Bronchial epithelial cell (primary cell): ENCODE measurements around the gene ARHGAP6. TPM values are rescaled to one million over a fixed set of nuclear protein-coding genes. Genes with fewer than 3 reads are reported as not detected.

Source experiments
- DNase-seq: peaks from one replicate; pipeline ENCODE4 v3.0.0-alpha.2; 2010; ENCODE audit warnings: low read depth
- FAIRE-seq: peaks from 2 replicates; lab custom pipeline; 2011; peaks lifted over from hg19 to GRCh38; lab: Jason Lieb, UNC
- H3K27me3 ChIP-seq: 2 replicates; pipeline ENCODE4 v1.5.1; 2011; ENCODE audit warnings: low read length; ENCODE audit not compliant: control insufficient read depth, insufficient read depth
- H3K36me3 ChIP-seq: 2 replicates; pipeline ENCODE4 v1.5.1; 2011; ENCODE audit warnings: low read length; ENCODE audit not compliant: control insufficient read depth, insufficient read depth
- H3K4me3 ChIP-seq: 2 replicates; pipeline ENCODE4 v1.5.1; 2011; ENCODE audit warnings: mild to moderate bottlenecking, low read depth, low read length, control low read depth
- total RNA-seq: library from RNA; depleted of rRNA; stranded (reverse); fragments of >200 nt; gene quantifications from 2 replicates; pipeline ENCODE4 v1.2.1, GENCODE V29; 2014
- TF ChIP-seq, protein P1 (sequence below): IDR thresholded peaks from 2 replicates; pipeline ENCODE4 v1.5.1; 2011; ENCODE audit warnings: mild to moderate bottlenecking, moderate library complexity, low read length, control low read depth, inconsistent platforms; ENCODE audit not compliant: insufficient read depth, severe bottlenecking

The ARHGAP6 gene
- total RNA-seq, 1 donor from 2014 or later, result under 0.01 TPM

DNA sequence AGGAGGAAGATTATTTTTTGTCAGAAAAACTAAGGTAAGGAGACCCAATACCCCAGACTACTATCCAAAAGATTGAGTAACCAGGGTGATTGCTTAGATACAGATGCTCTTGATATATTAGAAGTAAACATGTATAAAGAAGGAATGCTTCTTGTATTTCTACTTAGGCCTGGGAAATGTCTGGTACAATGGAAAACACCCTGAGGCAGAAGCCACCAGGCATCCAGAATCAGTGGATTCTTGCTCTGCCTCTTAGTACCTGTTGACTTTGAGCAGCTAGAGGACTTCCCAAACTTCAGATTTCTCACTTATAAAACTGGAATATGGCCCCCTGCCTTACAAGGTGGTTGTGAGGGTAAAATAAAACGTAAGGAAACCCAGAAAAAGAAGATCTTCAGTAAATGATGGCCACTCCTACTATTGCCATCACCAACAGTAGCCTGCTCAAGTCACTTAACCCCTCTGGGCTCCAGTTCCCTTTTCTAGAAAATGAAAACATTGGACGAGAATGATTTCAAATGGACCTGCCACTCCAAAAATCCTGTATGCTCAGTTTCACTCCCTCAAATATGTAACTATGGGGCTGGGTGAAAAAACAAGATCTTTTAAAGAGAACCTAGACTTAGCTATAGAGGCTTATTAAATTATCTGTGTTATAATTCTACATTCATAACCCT lies 315.9 kb downstream of the ARHGAP6 start:
- Histone ChIP-seq H3K36me3 (no peaks in the 10 kb centered on the region), H3K27me3 (no peaks in the 10 kb centered on the region), H3K4me3 (no peak overlapping the region)
- FAIRE-seq, result no peak
- TF ChIP-seq, protein P1, sequence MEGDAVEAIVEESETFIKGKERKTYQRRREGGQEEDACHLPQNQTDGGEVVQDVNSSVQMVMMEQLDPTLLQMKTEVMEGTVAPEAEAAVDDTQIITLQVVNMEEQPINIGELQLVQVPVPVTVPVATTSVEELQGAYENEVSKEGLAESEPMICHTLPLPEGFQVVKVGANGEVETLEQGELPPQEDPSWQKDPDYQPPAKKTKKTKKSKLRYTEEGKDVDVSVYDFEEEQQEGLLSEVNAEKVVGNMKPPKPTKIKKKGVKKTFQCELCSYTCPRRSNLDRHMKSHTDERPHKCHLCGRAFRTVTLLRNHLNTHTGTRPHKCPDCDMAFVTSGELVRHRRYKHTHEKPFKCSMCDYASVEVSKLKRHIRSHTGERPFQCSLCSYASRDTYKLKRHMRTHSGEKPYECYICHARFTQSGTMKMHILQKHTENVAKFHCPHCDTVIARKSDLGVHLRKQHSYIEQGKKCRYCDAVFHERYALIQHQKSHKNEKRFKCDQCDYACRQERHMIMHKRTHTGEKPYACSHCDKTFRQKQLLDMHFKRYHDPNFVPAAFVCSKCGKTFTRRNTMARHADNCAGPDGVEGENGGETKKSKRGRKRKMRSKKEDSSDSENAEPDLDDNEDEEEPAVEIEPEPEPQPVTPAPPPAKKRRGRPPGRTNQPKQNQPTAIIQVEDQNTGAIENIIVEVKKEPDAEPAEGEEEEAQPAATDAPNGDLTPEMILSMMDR, result no peak
- no peak for DNase-seq

DNA sequence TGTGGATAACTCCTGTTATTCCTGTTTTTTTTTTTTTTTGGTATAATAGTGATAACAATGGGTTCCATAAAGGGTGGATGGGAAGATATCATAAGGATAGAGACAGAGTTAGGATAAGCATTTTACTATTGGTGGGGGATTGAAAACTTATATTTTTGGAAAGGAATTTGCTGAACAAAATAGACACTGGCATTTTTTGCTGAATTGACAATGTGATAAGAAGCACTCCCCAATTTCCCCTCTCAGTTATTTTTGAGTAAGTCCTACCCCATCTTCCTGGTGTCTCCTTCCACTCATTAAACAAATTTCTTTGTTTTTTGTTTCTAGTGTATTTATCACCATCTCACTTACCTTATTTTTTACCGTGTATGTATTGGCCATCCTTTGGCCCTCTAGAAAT lies 316.7 kb downstream of the ARHGAP6 start:
- Histone ChIP-seq H3K36me3 (no peaks in the 10 kb centered on the region), H3K4me3 (no peak overlapping the region), H3K27me3 (no peaks in the 10 kb centered on the region)
- no peak for DNase-seq
- TF ChIP-seq, protein P1, result no peak
- no peak for FAIRE-seq

DNA sequence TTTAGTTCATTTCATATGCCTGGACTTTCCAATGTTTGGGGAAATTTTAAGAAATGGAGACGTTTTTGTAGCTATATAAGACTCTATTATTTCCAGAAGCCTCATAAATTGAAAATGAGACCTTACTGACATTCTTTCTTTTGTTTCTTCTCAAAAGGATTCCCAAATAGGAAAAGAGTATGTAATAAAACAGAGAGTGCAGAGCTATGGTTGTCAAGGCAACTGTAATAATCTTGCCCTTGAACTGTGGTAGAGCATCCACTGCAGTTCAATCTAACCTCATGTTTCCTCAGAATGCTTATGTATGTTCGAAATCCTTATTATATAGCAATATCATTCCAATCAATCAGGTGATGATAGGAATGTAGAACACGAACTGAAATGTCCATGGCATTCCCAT lies 318.4 kb downstream of the ARHGAP6 start:
- no peaks in the 10 kb centered on the region for H3K36me3 ChIP-seq
- H3K4me3 ChIP-seq, result no peak overlapping the region
- DNase-seq (no peak), FAIRE-seq (no peak)
- TF ChIP-seq, protein P1, result no peak
- H3K27me3 ChIP-seq, result no peaks in the 10 kb centered on the region

DNA sequence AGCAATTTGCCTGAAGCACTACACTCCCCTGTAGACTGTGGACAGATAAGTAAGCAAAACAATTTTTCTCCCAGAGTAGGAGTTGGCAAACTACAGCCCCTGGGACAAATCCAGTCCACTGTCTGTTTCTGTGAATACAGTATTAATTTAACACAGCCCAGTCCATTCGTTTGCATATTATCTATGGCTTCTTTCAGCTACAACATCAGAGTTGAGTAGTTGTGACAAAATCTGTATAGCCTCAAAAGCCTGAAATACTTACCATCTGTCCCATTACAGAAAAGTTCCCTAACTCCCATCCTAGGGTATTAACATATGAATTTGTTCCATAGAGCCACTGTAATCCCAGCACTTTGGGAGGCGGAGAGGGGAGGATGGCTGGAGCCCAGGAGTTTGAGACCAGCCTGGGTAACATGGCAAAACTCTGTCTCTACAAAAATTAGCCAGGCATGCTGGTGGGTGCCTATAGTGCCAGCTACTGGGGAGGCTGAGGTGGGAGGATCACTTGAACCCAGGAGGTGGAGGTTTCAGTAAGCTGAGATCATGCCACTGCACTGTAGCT lies 319.5 kb downstream of the ARHGAP6 start:
- H3K27me3 ChIP-seq, result no peaks in the 10 kb centered on the region
- no peak for DNase-seq
- H3K36me3 ChIP-seq, result no peaks in the 10 kb centered on the region
- TF ChIP-seq, protein P1, result no peak
- no peak overlapping the region for H3K4me3 ChIP-seq
- no peak for FAIRE-seq

DNA sequence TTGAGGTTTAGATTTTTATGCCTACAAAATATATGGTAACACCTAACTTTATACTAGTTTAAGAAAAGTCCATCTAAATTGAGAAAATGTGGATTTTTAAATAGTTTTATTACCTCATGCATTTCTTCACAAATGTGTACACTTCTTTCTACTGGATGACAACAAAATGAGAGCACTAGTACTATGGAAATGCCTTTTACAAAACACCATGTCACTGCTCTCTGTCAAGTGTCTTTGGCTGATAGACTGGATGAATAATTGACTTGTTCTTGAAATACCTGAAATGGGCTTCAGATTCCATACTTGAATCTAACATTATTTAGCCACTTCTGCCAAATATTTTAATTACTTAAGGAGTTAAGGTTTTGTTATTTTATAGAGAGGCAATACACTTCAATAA lies 323.0 kb downstream of the ARHGAP6 start:
- Histone ChIP-seq H3K36me3 (no peaks in the 10 kb centered on the region), H3K4me3 (no peak overlapping the region), H3K27me3 (no peaks in the 10 kb centered on the region)
- no peak for DNase-seq
- TF ChIP-seq, protein P1, result no peak
- FAIRE-seq, result no peak
